Stimulated activated CD4-positive, alpha-beta T cell treated with anti-CD3 and anti-CD28 coated beads, Interleukin-12 subunit alpha, Interleukin-12 subunit beta, amount 100 ng/mL, for 48 hours (primary cell): Measurements from ENCODE around the gene PFKP.
"Not testable (repeated sequence)": the region's sequence is repeated elsewhere in the genome, so short reads cannot be mapped to it uniquely, and the experiment has no call there.

ENCODE experiments used
- DNase-seq, 3 donors: peaks; one replicate each; pipeline ENCODE4 v3.0.0-alpha.2; 2020; ENCODE audit warnings: low read depth in 2 of 3, low spot score in 1 of 3

PFKP gene

GRCh38 chr10:3096149-3096548 lies 28.8 kb downstream of the PFKP start:
- no peak for DNase-seq

GRCh38 chr10:3097160-3097559 lies 29.8 kb downstream of the PFKP start:
- DNase-seq: no peak

DNA sequence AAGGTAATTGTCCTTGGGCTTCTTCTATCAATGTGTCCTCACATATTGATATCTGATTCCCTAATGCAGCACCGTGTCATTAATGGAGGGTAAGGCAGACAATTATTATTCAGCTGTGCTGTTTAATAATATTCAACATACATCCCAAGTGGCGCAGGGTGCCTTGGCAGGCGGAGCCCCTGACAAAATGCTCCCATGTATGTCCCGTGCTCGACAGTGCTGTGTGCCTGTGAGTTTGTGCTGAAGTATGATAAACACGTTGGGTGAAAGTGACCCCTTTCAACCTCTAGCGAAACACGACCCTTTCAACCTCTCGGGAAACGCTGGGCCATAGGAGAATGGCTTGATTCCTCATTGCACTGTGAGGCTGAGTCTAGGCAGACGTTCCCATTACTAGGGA lies 31.3 kb downstream of the PFKP start:
- no peak for DNase-seq

GRCh38 chr10:3099291-3100092 lies 32.1 kb downstream of the PFKP start:
- no peak for DNase-seq

GRCh38 chr10:3100093-3100792 lies 32.9 kb downstream of the PFKP start:
- no peak for DNase-seq

DNA sequence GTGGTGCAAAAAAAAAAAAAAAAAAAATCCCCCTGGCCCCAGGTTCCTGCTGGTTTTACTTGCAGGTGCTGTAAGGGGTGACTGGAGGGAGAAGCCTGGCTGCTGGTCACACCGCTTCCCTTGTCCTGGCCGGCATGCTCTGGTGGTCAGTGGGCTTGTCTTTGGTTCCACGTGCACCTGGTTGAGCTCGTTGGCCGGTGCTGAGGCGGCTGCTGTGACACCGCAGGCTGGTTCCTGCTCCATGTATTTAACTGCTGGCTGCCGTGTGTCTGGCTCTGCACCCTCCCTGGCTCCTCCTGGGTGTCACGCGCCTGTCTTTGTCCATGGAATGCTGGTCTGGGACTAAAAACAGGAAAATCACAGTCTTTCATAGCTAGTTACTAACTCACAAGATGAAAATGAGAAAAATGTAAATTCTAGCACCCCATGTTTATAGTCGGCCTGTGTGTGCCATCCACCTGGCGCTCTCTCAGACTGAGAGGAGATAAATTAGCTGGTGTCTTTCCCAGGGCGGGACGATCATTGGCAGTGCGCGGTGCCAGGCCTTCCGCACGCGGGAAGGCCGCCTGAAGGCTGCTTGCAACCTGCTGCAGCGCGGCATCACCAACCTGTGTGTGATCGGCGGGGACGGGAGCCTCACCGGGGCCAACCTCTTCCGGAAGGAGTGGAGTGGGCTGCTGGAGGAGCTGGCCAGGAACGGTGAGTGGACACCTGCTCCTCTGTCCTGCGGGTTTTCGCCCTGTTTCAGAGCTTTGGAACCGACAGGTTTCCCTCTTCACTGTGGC lies 33.7 kb downstream of the PFKP start:
- no peak for DNase-seq

DNA sequence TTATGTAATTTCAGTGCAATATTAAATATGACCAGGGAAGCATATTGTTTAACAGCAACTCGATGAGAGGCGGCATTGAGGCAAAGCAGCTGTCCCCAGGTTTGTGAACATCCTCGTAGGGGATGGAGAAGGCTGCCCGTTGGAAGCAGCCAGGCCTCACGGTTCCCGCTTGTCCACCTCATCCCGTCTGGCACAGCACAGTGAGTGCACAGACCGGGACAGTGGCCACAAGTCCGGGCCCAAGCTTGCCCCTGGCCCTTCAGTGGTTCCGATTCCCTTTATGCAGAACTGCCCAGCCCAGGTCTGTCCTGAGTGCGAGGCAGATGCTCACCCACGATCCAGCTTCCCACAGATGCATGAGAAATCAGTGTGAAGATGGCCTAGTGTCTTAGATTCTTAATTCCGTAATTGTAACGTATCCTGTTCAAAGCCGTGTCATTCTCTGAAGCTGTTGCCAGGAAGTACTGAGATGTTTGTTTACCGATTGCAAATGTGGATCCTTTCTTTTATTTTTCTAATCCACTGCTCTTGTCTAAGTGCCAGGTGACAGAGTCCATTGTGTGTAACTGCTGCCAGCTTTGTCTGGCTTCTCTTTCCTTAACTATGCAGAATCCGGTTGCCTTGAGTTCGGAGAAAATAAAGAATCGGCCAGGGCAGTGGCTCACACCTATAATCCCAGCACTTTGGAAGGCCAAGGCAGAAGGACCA lies 35.5 kb downstream of the PFKP start:
- DNase-seq: no peak

DNA sequence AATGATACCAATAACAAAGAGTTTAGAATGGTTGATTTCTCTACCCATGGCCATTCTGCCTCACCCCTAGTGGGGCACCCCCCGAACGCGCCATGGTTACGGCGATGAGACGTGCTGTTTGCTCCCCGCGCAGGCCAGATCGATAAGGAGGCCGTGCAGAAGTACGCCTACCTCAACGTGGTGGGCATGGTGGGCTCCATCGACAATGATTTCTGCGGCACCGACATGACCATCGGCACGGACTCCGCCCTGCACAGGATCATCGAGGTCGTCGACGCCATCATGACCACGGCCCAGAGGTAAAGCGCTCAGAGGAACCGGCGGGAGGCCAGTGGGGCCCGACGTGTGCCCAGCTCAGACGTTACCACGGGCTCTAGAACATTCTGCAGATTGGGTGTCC lies 36.3 kb downstream of the PFKP start:
- no peak for DNase-seq

DNA sequence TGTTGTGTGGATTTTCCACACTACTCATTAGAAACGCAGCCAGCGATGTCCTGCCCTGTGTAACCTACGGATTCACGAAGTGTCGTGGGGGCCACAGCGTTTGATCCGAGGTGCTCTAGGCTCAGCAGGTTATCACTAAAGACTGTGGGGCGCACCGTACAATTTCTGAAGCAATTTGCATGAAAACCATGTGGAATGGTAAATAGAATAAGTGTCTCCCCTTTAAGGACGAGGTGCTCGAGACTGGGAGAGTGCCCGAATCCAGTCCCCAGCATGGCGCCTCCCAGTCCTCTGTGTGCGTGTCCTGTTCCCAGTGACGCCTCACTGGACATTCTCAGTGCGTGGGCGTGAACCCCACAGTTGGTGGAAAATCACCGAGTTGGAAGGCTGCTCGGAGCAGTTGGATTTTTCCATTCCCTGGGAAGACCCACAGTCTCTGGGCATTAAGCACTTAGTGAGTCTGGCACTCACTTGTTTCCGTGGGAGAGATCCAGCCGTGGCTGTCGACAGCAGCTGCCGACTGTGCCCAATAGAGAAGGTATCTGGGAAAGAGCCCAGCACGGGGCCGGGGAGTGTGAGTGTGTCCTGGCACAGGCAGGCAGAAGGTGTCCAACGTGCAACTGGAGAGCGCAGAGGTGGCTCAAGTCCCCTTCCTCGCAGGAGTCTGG lies 37.0 kb downstream of the PFKP start:
- no peak for DNase-seq

GRCh38 chr10:3105166-3105565 lies 37.8 kb downstream of the PFKP start:
- DNase-seq: no peak

GRCh38 chr10:3105905-3106304 lies 38.6 kb downstream of the PFKP start:
- no peak for DNase-seq

- DNase-seq: not testable (repeated sequence)
Observed at GRCh38 chr10:3106328-3106727, 39.0 kb downstream of the PFKP start.

DNA sequence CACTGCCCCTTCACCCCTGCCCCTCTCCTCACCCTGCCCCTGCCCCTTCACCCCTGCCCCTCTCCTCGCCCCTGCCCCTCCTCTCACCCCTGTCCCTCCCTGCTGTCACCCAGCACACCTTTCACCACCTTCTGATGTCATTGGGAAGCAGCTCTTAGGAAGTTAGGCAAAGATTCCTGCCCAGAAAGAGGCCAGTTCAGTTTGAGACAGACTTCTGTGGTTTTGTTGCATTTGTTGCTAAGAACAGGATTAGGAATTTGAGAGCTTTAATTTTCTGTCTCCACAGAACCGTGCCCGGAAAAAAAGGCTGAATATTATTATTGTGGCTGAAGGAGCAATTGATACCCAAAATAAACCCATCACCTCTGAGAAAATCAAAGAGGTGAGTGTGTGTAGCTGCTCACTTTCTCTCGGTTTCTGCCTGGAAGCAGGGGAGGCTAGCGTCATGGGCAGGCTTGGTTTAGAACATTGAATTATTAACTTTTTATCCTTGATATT lies 39.6 kb downstream of the PFKP start:
- no peak for DNase-seq

DNA sequence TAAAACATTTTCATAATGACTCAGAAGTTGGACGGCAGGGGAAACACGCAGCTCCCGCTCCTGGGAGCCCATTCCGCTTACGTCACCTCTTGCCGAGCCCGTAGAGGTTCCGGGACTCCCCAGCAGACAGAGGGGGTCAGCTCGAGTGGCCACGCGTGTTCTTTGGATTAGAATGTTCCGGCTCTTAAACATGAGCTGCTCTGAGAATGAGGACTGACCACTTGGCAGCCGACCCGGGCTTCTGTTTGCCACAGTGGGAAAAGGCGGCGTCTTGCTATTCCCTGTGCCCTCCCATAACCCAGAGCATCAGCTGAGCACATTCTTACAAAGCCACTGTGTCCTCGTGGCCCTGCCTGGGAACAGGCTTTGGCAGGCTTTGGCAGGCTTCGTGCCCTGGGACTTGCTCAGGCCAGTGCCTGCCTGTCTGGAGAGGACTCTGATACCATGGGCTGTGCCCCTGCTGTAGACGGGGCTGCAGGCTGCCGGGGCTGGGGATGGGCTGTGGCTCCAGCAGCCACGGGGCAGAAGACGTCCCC lies 40.1 kb downstream of the PFKP start:
- DNase-seq: no peak

DNA sequence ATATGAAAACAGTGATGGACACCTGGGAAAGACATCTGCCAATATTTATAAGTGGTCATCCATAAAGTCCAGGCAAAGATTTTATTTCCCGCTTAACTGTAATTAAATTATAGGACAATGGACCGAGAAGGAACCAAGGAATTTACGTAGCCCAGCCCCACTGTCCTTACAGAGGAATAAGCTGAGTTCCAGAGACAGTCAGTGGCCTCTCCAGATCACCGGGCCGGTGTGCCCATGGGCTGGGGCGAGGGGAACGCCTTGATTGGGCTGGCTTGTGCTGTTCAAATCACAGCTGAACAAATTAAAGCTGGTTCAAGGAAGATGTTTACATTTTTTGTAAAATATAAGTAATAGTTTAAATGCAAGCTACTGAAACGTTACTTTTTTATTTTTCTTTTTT lies 40.7 kb downstream of the PFKP start:
- no peak for DNase-seq

- DNase-seq: no peak
Observed at GRCh38 chr10:3108575-3109105, 41.3 kb downstream of the PFKP start.

- no peak for DNase-seq
Observed at GRCh38 chr10:3109196-3109595, 41.8 kb downstream of the PFKP start.

DNA sequence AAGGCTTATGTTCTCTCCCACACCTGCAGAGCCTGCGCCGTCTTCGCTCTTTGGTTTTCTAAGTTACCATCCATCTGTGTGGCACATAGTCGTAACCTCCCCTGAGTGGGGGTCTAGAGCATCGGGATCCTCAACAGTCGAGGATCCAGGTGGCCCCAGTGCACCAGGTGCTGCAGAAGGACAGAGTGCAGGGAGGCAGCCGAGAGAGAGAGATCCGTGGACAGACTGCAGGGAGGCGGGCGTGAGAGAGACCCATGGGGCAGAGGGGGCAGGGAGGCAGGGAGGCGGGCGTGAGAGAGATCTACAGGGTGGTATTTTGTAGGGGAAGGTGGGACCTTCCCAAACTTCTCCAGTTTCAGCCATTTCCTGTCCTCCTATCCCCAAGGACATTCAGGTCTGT lies 42.3 kb downstream of the PFKP start:
- DNase-seq: no peak

GRCh38 chr10:3110782-3111620 lies 43.7 kb downstream of the PFKP start:
- no peak for DNase-seq
